GM19397 (cell line): Measurements from ENCODE around the gene CDK11B.

Source experiments
- ATAC-seq: cut with Tn5 transposase; IDR thresholded peaks from one replicate; pipeline ENCODE4 v1.9.1; 2021; ENCODE audit warnings: mild to moderate bottlenecking, moderate library complexity; ENCODE audit not compliant: unreplicated experiment

The CDK11B gene

GRCh38 chr1:1628754-1629429 lies 29.9 kb downstream of the CDK11B start:
- no peak for ATAC-seq

GRCh38 chr1:1627829-1628753 lies 30.7 kb downstream of the CDK11B start:
- ATAC-seq, result no peak

DNA sequence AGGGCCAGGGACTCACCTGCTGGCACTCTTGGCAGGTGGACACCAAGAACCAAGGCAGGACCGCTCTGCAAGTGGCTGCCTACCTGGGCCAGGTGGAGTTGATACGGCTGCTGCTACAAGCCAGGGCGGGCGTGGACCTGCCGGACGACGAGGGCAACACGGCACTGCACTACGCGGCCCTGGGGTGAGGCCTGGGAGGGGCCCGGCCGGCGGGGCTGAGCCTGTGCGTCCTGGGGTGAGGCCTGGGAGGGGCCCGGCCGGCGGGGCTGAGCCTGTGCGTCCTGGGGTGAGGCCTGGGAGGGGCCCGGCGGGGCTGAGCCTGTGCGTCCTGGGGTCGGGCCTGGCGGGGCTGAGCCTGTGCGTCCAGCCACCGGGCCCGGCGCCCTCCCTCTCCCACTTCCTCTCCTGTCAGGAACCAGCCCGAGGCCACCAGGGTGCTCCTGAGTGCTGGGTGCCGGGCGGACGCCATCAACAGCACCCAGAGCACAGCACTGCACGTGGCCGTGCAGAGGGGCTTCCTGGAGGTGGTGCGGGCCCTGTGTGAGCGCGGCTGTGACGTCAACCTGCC lies 31.5 kb downstream of the CDK11B start:
- no peak for ATAC-seq

DNA sequence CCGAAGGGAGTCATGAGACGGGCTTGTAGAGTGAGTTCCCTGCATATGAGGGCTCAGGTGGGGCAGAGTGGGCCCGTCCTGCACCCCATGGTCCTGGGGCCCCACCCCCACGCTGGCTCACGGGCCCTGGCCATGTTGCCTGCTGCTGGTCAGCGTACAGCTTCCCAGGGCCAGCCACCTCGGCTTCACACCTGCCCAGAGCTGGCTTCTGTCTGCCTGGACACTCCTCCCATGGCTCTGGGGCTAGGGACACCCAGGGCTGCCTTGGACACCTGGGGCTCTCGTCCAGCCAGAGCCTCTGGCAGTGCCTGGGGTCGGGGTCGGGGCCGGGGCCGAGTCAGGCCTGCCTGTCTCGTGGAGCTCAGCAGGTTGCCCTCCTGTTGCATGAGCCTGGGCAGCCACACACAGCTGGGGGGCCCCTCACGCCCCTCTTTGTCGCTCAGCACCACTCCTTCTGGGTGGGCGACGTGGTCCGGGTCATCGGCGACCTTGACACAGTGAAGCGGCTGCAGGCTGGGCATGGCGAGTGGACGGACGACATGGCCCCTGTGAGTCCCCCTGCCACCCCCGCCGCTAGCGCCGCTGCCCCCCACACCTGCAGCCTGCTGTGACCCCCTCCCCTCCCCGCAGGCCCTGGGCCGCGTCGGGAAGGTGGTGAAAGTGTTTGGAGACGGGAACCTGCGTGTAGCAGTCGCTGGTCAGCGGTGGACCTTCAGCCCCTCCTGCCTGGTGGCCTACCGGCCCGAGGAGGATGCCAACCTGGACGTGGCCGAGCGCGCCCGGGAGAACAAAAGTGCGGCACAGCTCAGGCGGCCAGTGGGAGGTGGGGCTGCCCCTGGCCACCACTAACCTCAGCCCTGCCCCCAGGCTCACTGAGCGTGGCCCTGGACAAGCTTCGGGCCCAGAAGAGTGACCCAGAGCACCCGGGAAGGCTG lies 32.3 kb downstream of the CDK11B start:
- no peak for ATAC-seq

GRCh38 chr1:1625824-1626206 lies 33.0 kb downstream of the CDK11B start:
- ATAC-seq, result no peak

DNA sequence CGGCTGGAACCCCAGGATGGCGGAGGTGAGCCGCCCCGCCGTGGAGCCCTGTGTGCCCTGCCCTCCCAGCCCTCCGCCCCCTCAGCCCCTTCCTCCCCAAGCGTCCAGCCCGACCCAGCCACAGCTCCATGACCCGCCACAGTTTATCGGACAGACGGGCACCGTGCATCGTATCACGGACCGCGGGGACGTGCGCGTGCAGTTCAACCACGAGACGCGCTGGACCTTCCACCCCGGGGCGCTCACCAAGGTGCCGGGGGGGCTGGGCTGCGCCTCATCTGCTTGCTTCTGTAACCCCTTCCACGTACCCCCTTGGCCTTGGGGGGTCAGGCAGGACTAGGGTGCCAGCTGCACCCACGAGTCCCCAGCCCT lies 33.4 kb downstream of the CDK11B start:
- ATAC-seq, result no peak

GRCh38 chr1:1624443-1625403 lies 34.1 kb downstream of the CDK11B start:
- ATAC-seq, result no peak

GRCh38 chr1:1623631-1624442 lies 35.0 kb downstream of the CDK11B start:
- no peak for ATAC-seq

- ATAC-seq, result no peak
These were observed 35.6 kb downstream of the CDK11B start for GRCh38 chr1:1623181-1623630.

DNA sequence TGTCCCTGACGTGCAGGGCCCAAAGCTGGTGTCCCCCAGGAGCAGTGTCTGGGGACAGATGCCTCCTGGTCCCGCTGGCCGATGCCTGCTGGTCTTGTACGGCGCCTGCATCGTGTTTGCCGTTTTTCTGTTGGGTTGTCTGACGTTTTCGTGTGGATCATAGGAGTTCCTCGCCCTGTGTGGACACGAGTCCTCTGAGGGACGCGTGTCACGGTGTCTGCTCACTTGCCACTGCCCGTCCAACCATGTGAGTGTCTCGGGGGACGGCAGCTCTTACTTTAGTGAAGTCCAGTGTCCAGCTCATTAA lies 36.1 kb downstream of the CDK11B start:
- ATAC-seq, result no peak

GRCh38 chr1:1622010-1622787 lies 36.6 kb downstream of the CDK11B start:
- no peak for ATAC-seq

- ATAC-seq, result no peak
These were observed 37.4 kb downstream of the CDK11B start for GRCh38 chr1:1621173-1622009.

DNA sequence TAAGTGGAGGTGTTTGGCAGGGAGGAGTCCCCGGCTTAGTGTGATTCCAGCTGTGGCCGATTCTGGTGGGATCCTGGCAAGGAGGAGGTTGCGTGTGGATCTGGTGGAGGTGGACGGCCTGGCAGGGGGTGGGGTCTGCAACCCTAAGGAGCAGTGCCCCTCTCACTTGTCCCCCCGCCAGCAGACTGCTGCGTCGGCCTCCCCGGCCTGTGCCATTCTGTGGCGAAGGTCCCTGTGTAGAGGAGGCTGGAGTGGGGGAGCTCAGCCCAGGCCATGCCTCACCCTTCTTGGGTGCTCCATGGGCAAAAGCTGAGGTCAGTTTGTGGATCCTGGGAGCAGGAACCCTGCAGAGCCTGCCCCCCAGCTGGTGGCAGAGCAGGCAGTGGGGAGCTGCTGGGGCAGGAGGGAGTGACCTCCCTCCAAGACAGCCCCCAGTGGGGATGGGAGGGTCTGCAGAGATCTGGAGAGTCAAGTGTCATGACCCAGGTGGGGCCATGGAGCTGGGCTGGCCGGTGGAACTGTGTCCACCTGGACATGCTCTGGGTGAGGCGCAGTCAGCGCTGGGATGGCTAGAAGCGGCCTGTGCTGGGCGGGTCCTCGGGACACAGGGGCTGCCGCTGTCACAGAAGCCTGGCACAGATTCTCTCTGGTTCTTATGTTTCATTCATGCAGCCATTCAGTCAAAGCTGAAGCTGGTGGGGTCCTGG lies 38.2 kb downstream of the CDK11B start:
- ATAC-seq, result no peak

DNA sequence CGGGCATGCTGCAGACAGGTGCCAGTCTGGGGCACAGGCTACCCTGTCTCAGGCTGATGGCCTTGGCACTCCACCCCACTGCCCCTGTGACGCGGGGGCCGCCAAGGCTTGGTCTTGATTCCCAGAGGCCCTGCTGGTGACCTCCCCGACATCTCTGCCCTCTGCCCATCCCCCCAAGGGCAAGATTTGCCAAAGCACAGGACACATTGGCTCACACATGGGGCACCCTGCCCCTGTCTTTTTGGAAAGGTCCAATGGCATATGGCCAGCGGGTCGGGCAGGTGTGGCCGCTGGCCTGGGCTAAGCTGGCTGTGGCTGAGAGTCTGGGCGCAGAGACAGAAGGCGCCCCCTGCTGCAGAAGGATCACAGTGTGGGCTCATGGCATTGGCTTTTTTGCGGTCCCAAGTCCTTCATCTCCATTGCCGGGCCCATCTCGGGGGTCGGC lies 38.9 kb downstream of the CDK11B start:
- ATAC-seq, result no peak

- ATAC-seq, result no peak
These were observed 40.3 kb downstream of the CDK11B start for GRCh38 chr1:1618396-1619068.

- no peak for ATAC-seq
These were observed 40.9 kb downstream of the CDK11B start for GRCh38 chr1:1617925-1618324.
